T47D (cell line): ENCODE measurements around the gene MPG.

Experiments
- DNase-seq, 2 experiments: peaks; one replicate each; pipeline versions ENCODE4 v3.0.0 to v3.0.0-alpha.2; 2011 to 2012; ENCODE audit warnings: low read depth in 1 of 2, low spot score in 1 of 2
- JUND ChIP-seq: IDR thresholded peaks from 2 replicates; pipeline ENCODE4 v1.6.1; 2012; ENCODE audit warnings: low read depth
- in situ Hi-C: cut with HindIII; loops from 2 replicates; pipeline ENCODE4 v1.10.0; 2016; ENCODE audit warnings: low sequenced_read_pairs, low pct_unique_long_range_greater_than_20kb

MPG gene

GRCh38 chr16:74051-74746, 3.8 kb upstream of the MPG start:
- DNase-seq: no peak
- TF ChIP-seq JUND: no peak
- in situ Hi-C loops: no loop called here

DNA sequence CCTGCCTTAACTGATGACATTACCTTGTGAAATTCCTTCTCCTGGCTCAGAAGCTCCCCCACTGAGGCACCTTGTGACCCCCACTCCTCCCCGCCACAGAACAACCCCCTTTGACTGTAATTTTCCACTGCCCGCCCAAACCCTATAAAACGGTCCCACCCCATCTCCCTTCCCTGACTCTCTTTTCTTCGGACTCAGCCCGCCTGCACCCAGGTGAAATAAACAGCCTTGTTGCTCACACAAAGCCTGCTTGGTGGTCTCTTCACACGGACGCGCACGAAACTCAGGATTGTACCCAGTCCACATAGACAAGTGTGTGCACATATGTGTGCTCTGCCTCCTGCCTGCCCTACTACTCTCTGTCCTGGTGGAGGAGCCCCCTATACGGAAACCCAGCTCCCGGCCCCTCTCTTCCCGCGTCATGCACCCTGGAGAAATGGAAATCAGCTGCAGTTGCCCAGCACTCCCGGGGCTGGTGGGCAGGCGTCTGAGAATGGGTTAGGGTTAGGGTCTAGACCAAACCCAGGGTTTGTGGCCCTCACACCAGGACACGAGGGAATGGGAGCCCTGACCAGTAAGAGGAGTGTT, 3.2 kb upstream of the MPG start:
- TF ChIP-seq JUND: no peak
- no peak for DNase-seq
- in situ Hi-C loops: no loop called here

DNA sequence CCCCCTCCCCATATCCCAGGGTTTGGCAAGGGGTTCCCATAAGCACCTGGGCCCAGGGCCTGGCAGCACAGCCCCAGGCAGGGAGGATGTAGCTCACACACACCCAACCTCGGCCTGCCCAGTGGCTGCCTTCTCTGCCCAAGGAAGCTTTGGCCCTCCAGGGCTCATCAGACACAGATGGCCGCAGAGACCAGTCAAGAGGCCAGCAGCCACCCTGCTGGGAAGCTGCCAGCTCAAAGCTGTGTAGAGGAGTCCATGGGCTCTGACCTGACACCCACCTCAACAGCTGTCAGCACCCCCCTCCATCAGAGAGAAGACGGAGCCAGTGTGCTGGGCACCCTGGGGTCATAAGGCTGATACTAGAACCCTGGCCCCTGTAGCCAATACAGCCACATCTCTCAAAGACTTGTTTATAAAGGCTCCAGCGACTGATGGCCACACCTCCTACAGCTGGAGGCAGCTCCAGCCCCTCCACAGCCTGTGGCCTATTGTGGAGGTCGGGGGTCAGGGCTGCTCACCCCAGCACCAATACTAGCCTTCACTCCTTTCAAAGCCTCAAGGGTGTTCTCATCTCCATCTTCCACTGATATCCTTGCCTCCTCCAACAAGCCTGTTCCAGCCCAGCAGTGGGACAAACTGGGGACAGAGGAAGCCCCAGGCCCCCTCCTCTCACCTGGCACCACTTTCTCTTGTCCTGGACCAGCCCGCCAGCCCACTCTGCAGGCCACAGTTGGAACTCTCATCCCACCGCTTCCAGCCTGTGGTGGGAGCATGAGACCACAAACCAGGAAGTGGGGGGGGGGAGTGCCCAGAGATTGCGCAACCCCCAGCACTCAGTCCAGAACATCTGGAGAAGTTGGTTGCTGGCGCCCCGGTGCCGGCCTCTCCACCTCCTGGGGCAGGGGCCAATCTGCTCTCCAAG, 2.2 kb upstream of the MPG start:
- DNase-seq: no peak
- TF ChIP-seq JUND: no peak
- in situ Hi-C loops: no loop called here

- in situ Hi-C loops: no loop called here
- DNase-seq: no peak
Measured at GRCh38 chr16:76535-77272, 1.3 kb upstream of the MPG start.

DNA sequence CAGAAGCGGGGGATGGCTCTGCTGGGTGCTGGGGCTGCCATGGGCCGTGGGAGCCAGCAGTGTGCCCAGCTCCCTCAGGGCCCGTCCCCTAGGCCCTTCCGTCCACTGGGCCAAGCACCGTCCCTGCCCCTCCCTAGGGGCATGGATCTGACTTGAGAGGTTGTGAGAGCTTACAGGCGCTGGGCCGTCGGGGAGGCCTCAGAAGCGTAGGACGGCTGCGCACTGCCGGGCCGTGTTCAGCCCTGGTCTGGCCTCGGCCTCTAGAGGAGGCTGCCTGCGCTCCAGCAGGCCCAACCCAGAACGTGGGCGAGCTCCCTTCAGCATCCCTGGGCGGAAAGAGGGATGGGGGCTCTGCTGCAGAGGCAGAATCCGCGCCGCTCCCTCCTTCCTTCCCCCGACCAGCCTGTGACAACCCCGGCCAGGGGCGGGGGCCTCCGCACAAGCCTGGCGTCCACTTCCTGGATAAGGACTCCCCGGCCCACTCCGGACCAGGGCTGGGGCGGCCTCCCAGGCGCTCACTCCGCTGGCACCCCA, 685 bp upstream of the MPG start:
- no peak for TF ChIP-seq JUND
- DNase-seq: peak; percentile 45 to 53
- in situ Hi-C loops: no loop called here

More at GRCh38 chr16:76535-77272, 1.3 kb upstream of the MPG start:
- no peak for TF ChIP-seq JUND

DNA sequence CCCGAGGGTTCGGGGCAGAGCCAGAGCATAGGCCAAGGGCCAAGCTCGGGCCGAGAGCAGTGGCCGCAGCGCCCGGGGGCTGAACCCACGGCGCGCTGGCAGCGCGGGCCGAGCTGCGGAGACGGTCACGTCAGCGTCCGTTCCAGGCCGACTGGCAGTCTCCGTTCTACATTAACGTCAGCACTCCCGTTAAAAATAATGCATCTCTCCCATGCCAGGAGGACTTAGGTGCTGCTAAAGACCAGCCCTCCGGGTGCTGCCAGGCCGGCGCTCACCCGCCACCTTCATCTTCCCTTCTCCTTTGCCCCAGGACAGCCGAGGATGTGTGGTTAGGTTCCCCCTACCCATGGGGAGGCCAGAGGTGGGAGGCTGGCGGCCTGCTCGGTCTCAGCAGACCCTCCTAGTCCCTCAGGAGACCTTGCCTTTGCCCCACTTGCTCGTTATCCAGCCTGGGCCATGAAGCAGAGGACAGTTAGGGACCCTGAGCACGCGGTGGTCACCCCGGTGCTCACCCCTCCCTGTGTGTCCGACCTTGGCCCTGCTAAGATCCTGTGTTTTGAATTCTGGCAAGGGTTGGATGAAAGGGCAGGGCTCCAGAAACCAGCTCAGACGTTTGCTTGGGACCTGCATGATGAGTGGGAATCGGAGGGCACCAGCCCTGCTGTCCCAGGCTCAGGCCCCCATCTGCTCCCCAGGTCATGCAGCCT, 572 bp downstream of the MPG start:
- in situ Hi-C loops: no loop called here
- TF ChIP-seq JUND: no peak
- DNase-seq: peak; percentile 37 to 74

DNA sequence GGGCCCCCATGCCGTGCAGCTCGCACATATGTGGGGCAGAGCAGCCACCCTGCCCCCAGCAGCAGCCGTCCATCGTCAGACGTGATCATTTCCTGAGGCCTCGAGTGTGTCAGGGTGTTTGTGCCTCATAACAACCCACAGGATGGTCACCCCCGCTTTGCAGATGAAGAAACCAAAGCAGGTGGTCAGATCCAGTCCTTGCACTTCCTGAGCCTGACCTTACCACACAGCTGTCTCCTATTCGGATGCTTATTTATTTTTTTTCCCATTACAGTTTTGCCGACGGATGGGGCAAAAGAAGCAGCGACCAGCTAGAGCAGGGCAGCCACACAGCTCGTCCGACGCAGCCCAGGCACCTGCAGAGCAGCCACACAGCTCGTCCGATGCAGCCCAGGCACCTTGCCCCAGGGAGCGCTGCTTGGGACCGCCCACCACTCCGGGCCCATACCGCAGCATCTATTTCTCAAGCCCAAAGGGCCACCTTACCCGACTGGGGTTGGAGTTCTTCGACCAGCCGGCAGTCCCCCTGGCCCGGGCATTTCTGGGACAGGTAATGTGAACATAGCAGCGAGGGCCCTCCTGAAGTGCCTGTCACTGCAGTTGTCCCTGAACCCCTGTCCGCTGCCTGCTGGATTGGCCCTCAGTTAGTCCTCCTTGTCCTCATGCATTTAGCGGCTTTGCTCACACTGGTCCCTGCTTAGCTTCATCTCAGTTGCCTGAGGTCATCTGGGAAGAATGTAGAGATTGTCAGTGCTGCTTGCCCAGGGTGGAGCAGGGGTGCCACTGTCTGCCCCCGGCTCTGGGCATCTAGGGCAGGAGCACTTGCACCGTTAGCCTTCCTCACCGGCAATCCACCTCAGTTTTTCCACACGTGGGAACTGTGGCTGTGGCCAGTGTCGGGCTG, 1.4 kb downstream of the MPG start:
- DNase-seq: no peak
- TF ChIP-seq JUND: no peak
- in situ Hi-C loops: no loop called here

- in situ Hi-C loops: no loop called here
- DNase-seq: no peak
- no peak for TF ChIP-seq JUND
Measured at GRCh38 chr16:83060-83603, 5.1 kb downstream of the MPG start.

DNA sequence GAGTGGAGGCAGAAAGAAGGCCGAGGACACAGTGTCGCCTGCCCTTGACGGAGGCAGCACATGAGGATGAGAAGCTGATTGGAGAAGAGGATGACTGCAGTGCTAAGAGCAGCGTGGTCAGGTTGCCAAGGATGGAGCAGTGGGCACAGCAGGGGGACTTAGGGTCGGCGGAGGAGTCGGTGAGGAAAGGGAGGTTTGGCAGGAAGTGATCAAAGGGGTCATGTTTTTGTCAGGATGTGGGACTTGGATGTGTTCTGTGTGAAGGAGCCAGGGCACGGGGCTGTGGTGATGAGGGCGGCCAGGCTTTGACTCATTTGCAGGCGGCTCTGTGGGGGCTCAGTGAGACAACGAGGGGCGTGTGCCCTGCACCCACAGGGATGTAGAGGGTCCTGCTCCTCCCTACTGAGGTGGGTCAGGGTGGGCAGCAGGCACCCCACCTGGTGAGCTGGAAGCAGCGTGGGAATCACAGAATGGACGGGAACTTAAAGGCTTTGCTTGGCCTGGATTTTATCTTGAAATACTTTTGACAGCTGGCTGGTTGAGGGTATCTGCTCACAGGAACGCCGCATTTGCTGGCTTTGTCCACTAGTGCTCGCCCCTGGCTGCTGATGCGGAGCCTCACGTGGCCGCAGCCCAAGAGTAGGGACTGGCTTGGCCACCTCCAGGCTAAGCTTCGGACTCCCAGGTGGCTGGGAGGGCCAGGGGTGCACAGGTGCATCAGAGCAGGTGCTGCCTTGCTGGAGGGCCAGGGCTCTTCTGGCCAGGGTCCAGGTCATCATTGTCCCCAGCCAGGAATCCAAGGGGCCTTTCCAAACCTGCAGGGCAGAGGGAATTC, 6.0 kb downstream of the MPG start:
- no peak for TF ChIP-seq JUND
- DNase-seq: no peak
- in situ Hi-C loops: no loop called here

GRCh38 chr16:84718-85406, 6.8 kb downstream of the MPG start:
- no peak for TF ChIP-seq JUND
- in situ Hi-C loops: no loop called here

More at GRCh38 chr16:84718-85406, 6.8 kb downstream of the MPG start:
- DNase-seq: no peak
